Pons (tissue), 1 donor: ENCODE results near the gene FOCAD.
A peak's percentile ranks its signal among the peaks of the same experiment; 100 is the strongest.

Experiments used
- DNase-seq: peaks from one replicate; pipeline ENCODE4 v3.0.0-alpha.2; 2016; ENCODE audit warnings: low spot score

FOCAD gene

GRCh38 chr9:20872340-20872977 is 188.4 kb downstream of the FOCAD start:
- DNase-seq = no peak

GRCh38 chr9:20873240-20873865 is 189.3 kb downstream of the FOCAD start:
- no peak for DNase-seq

GRCh38 chr9:20880271-20880670 is 196.2 kb downstream of the FOCAD start:
- no peak for DNase-seq

GRCh38 chr9:20880675-20881074 is 196.6 kb downstream of the FOCAD start:
- DNase-seq = no peak

GRCh38 chr9:20884985-20885593 is 201.0 kb downstream of the FOCAD start:
- DNase-seq = peak; percentile 41

- DNase-seq = no peak
Measured at GRCh38 chr9:20898885-20899554, 215.0 kb downstream of the FOCAD start.

- DNase-seq = no peak
Measured at GRCh38 chr9:20903212-20903611, 219.2 kb downstream of the FOCAD start.

- DNase-seq = no peak
Measured at GRCh38 chr9:20904995-20905394, 220.9 kb downstream of the FOCAD start.

- DNase-seq = no peak
Measured at GRCh38 chr9:20906326-20906725, 222.3 kb downstream of the FOCAD start.

- no peak for DNase-seq
Measured at GRCh38 chr9:20908461-20908860, 224.4 kb downstream of the FOCAD start.

- no peak for DNase-seq
Measured at GRCh38 chr9:20914556-20914955, 230.5 kb downstream of the FOCAD start.

- no peak for DNase-seq
Measured at GRCh38 chr9:20921362-20921761, 237.3 kb downstream of the FOCAD start.

- no peak for DNase-seq
Measured at GRCh38 chr9:20925256-20926045, 241.4 kb downstream of the FOCAD start.

GRCh38 chr9:20929276-20929675 is 245.2 kb downstream of the FOCAD start:
- no peak for DNase-seq

- DNase-seq = no peak
Measured at GRCh38 chr9:20930836-20931235, 246.8 kb downstream of the FOCAD start.

GRCh38 chr9:20940447-20941173 is 256.6 kb downstream of the FOCAD start:
- DNase-seq = no peak

- DNase-seq = peak; percentile 78
Measured at GRCh38 chr9:20941174-20941690, 257.2 kb downstream of the FOCAD start.

GRCh38 chr9:20944507-20944906 is 260.4 kb downstream of the FOCAD start:
- no peak for DNase-seq

GRCh38 chr9:20945269-20945668 is 261.2 kb downstream of the FOCAD start:
- peak; percentile 79 for DNase-seq

- no peak for DNase-seq
Measured at GRCh38 chr9:20945856-20946255, 261.8 kb downstream of the FOCAD start.

- DNase-seq = no peak
Measured at GRCh38 chr9:20948703-20949102, 264.6 kb downstream of the FOCAD start.
